Limb (tissue), 2 donors: ENCODE measurements around the gene RNU6-8.

ENCODE experiments used
- DNase-seq, 2 donors: peaks; one replicate each; pipeline ENCODE4 v3.0.0-alpha.2; 2016; ENCODE audit errors: extremely low spot score in 2 of 2

RNU6-8 gene

DNA sequence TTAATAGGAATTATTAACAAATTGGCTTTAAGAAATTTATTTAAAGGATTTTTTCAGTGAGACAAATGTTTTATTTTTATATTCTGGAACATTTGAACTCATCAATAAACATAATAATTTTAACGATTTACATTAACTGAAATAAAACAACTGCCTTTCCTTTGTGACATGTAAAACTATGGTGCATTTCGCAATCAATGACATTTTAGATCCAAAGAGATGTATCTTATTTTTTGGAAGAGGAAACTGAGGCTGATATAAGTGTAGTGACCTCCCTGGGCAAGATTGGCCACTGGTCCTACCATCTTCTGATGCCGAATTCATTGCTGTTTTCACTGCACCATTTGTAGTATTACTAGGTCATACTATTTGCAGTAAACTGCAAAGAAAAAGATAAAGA lies 2.5 kb upstream of the RNU6-8 start:
- DNase-seq = no peak

DNA sequence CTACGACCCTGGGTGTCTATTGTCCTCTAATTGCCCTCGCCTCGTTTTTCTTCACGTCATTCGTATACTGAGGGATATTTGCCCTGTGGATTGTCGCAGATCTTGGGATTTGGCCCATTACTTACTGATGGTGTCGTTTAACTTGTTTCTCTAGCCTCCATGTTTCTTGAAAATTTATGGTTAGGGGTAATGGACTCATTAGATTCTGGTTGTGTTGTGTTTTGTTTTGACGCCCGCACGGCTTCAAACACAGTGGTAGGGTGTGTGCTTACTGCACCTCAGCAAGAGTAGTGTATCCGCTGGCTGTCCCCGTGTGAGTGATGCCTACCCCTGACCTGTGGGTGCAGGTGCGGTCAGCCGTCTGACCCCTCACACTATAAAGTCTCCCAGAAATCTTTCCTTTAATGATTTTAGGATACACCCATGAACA lies 874 bp upstream of the RNU6-8 start:
- peak in 1 of 2 donors; percentile 43 for DNase-seq

DNA sequence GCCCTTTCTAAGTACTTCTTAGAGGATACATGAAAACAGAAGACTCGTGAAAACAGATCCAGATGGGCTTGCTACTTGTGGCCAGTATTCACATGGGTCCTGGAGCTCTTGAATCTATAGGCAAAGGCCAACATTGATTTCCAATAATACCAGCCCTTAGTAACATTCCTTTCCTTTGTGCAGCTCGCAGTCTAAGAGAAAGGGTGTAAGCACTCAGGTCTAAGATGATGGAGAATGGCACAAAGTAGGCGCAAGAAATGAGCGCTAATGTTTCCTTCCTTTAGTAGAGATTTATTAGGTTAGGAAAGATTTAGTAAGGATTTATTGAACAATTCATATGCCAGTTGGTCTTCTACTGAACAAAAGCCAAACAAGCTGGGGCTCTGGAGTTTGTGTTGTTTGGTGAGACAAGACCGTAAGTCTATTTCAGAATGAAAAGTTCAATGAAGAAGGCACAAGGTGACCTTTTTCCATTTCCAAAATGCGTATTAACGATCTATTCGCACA lies 525 bp downstream of the RNU6-8 start:
- DNase-seq = peak; percentile 31 to 45

DNA sequence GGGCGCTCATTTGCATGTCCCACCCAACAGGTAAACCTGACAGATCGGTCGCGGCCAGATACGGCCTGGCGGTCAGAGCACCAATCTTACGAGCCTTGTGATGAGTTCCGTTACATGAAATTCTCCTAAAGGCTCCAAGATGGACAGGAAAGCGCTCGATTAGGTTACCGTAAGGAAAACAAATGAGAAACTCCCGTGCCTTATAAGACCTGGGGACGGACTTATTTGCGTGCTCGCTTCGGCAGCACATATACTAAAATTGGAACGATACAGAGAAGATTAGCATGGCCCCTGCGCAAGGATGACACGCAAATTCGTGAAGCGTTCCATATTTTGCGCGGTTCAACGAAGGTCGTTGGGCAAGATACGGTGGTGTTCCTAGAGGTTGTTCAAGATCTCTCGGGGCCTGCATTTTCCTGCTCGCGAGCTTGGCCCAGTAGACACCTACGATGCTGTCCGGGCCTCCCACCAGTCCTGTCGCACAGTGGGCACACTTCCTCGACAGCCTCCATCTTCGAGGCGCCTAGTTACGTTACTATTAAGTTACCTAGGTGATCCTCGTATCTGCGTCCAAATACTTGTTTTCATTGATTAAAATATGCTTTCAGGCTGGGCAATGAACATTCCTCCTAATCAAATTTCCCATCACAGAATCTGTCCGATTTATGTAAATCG lies 1.1 kb downstream of the RNU6-8 start, which contains the start of gene RNU6-7:
TSS of gene RNU6-7 (plus strand) at position 230 of the 675 bp plus-strand sequence.
- peak in 1 of 2 donors; percentile 76 for DNase-seq

DNA sequence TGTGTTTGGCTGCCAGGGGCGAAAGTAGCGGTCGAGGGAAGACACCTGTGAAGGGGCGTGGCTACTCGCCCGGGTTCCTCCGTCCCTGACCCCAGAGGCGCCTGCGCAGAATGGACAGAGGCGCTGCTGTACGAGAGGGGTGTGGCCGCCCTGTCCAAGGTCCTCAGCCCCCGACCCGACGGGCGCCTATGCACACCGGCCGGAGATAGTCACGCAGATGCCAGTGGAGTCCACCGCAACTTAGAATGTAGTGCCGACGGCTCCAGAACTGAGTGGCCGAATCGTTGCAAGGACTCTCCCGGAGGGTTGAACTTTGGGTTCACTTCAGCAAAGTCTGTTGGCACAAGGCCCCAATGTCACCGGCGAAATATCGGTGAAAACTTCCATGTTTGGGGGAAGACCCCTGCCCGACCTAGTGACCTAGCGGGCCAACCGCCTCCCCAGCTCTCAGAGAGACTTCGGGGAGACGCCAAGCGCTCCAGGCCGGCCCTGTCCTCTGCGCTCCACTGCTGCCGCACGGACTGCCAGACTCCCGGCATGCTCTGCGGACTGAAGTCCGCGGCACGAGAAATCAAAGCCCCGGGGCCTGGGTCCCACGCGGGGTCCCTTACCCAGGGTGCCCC lies 1.8 kb downstream of the RNU6-8 start:
- peak; percentile 77 to 90 for DNase-seq

DNA sequence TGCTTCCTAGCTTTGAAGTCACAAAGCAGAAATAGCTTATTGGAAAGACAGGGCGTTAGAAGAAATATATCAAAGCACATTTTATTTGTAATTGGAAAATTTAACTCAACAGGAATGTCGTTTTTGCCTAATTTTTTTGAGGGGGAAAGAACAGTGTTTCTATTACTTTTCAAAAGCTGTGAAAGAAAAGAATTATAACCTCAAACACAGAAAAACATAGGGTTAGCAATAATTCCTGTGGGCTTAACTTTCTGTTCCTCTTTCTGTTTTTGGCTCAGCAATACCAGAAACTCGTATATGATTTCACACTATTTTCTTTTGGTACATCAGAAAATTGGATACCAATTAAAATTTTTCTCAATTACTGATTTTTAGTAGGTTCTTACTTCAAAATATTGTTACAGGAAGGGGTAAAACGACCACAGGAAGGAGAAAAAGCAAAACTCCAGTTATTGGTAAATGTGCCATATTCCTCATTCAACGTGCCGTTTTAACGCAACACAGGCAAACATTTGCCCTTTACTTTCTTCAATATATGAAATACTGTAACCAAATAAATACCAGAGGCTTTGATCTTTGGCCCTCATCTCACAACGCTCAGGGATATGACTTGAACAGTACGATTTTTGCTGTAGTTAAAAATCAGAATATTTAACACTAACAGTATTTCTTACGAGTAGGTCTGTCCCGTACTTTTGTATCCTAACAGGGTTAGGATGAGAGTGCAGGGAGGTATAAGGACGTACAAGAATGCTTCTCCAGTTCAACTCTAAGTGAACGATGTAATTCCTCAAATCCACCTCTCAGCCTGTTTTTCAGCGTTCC lies 2.5 kb downstream of the RNU6-8 start:
- DNase-seq = no peak

DNA sequence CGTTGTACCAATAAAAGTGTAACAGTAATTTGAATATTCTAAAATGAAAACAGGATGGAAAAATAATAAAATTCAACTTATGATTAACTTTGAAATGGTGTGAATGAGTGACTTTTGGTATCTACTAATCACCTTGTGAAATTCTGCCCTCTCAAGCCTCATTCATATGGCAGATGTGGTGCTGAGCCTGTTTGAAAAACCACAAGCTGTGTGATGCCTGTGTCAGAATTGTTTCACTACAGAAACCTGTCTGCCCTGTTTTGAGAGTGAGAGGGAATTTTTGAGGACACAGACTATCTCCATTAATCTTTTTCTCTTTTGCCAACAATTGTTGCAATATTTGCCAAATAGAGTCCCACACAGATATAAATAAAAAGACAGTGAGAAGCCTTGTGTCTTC lies 5.2 kb downstream of the RNU6-8 start:
- no peak for DNase-seq

DNA sequence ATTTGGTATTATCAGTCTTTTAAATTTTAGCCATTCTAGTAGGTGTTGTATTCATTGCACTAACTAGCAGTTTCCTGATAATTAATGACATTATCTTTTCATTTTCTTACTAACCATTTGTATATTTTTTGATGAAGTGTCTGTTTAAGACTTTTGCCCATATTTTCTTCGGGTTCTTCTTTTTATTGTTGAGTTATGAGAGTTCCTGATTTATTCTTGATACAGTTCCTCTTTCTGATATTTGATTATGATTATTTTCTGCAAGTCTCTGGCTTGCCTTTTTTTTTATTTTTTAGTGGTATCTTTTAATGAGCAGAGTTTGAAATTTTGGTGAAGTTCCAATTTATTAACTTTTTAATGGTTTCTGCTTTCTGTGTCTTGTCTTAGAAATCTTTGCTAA lies 7.4 kb downstream of the RNU6-8 start:
- DNase-seq = no peak

DNA sequence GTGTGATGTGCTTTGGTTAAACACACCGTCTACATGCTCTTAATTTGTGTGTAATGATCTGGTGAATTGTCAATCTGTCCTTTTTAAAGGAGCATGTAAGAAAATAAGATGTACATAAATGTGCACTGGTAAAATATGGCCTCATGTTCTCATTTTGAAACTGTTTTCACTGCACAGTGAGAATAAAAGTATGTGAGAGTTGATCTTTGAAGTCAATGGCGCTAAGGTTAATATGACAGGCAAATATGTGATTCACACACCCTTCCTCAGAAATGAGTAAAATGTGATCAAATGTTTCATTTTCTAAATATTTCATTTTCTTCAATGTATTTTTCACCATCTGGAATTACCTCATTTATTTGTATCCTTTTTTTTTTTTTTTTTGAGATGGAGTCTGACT lies 9.5 kb downstream of the RNU6-8 start:
- DNase-seq = no peak

DNA sequence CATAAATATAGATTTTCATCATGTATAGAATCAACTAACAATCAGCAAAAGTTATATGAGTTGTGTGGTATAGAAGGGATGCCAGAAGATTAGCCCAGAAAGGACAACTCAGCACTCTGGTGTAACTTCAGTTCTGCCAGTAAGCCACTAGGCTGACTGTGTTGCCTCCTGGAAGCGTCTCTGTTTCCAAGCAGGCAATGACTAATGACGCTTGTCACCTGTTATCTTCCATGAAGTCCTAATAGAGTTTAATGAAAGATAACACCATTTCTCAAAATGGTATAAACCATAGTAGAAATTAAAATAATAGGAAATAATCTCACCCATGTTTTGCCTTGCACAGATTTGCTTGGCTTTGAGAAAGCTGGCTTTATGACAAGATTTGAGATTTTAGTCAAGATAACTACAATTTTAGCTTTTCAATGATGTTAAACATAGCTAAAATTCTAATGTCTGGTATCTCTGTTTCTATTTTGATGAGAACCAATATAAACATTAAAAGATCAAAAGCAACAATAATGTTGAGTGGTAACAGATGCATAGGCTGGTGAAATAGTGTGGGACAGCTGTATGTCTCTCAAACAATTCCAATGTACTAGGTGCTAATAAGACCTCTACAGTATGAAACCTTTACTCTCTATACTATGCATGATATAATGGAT lies 10.2 kb downstream of the RNU6-8 start:
- DNase-seq = no peak

DNA sequence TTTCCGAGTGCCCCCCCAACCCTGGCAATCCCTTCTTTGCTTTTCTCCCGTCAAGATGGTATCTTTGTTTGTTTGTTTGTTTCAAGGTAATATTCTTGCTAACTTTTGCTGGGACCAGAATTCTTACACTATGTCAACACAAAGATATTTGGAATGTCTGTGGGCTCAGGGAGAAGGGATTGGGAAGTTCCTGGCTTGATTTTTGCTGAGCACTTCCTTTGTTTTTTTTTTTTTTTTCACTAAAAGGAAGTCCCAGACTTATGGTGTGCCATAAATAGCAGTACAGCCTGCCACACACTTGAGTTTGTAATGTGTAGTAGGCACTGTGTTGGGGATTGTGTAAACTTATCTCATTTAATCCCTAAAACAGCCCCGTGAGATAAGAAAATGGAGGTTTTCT lies 12.4 kb downstream of the RNU6-8 start:
- peak in 1 of 2 donors; percentile 4 for DNase-seq

DNA sequence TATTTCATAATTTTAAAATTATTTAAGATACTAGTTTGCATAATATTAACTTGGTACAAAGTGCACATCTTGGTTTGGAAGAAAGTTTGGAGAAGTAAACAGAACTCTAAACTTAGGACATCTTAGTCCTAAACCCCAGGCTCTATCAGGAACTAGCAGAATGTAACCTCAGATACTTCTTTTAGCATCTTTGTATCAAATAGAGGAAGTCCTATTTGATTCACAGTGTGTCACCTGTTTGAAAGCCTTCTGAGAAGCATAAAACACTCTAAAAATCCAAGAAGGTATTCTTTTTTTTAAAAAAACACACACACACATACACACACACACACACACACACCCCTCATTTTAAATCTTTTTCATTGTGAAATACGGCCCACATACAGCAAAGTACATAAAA lies 13.3 kb downstream of the RNU6-8 start:
- no peak for DNase-seq

DNA sequence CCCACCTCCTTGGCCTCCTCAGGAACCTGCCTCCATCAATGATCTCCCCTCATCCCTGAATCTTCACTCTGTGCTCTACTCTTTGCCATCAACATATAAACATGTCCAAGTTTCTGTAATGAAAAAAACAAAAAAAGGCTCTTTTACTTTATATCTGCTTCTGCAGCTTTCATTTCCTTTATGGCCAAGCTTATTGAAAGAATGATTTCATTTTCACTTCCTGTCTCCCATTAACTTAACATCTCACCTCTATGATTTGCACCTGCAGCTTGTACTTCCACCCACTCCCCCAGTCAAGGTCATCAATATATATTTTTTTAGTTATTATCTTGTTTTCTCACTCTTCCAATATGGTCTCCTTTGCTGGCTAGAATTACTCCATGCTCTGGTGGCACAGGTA lies 16.8 kb downstream of the RNU6-8 start:
- DNase-seq = no peak

DNA sequence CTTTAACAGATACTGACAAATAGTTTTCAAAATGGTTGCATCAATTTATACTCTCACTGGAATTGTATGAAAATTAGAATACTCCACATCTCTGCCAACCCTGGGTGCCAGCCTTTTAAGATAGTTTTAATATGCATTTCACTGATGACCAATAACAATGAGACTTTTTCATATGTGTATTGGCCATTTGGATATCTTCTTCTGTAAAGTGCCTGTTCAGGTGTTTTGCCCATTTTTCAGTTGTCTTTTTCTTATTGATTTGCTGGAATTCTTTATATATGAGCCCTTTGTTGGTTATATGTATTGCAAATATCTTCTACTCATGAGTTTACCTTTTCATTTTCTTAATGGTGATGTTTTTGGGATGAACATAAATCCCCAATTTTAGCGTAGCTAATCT lies 18.0 kb downstream of the RNU6-8 start:
- DNase-seq = no peak

DNA sequence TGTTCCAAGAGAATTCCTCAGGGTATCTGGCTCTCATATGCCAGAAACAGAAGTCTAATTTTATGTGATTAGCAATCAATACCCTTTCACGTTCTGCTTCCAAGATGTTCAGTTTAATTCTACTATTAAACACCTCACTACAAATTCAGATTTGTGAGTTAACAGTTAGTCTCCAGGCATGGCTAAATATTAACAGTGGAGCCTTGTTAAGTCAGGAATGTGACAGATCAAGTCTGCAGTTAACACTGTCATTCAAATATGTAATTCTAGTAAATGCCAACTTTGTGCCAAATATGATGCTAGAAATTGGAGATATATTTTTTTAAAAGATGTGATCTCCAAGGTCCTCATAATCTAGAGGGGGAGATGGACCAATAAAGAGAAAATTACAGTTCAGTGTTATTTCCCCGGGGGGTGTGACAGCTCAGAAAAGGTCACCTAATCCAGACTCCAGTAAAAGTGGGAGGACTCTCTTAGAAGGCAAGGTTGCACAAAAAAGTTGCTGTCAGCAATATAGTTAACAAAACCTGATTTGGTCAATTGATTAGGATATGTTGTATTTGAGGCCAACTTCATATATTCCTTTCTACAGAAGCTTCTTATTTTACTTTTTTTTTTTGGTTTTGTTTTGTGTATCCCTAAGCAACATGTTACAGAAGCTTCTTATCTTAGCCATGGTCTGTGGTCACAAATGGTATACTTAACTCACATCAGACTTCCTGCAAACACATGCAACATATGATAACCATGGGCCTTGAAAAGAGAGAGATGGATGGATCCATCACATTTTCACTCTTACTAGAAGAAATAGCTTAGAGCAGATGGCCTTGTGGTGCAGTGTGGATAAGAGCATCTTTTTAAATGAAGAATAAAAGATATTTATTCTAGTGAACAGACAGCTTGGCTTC lies 19.7 kb downstream of the RNU6-8 start:
- no peak for DNase-seq

DNA sequence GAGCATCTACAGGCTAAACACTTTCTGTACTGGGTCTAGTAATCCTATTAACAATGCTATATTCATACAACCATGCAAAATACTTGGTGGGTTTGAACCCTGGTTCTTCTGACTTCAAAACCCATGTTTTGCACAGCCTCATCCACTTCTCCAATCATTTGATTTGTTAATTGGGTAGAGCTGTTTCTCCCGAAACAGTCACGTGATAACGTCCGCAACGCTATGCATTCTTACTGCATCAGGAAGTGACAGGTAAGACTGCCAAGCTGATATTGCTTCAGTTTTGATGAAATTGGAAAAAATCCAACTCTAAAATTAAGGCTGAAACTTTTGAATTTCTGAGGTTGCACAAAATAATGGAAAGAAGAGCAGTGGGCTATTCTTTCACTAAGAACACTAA lies 31.6 kb downstream of the RNU6-8 start:
- no peak for DNase-seq

DNA sequence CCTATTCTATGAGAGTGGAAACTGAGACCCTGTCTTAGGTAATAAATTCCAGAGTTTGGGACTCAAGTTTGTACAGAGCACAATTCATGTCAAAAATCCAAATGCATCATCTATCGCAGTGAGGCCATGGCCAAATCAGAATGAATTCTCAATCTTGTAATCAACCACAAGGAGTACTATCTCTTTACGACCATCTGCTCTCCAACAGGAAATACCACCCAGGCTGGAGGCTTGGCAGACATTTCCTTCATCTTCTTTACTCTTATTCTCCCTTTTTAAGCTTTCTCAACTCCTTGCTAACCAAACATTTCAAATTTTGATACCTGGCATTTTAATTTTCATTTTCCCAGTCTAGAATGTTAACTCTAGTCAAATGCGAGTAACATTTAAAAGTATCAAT lies 33.9 kb downstream of the RNU6-8 start:
- DNase-seq = no peak

DNA sequence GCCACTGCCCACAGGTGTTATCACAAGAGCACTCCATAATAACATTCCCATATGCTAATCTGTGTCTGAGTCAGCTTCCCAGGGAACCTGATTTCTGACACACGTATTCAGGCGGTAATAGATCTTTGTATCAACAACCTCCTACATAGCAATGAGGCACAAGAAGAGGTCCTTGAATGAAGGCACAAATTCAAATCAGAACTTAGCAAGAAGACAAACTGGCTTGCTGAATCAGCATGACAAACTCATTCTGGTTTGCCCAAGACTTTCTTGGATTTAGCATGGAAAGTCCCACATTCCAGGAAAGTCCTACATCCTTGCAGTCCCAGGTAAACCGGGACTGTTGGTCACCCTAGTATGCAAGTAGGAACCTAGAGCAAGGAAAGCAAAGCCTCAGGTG lies 35.2 kb downstream of the RNU6-8 start:
- no peak for DNase-seq

DNA sequence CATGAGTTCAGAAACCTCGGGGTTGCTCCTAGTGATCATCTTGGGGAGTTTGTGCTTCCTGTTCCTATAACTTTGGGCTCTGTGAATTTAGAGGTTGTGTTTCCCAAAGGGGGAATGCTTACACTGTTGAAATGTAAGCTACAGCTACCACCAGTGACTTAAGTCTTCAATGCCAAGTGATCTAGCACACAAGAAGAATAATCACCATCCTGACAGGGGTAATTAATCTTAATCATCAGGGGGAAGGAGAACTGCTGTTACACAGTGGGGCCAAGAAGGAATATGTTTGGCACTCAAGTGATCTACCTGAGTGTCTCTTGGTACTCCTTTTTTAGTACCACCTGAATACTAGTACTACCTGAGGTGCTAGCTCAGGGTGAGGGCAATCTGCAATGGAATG lies 36.1 kb downstream of the RNU6-8 start:
- DNase-seq = no peak

DNA sequence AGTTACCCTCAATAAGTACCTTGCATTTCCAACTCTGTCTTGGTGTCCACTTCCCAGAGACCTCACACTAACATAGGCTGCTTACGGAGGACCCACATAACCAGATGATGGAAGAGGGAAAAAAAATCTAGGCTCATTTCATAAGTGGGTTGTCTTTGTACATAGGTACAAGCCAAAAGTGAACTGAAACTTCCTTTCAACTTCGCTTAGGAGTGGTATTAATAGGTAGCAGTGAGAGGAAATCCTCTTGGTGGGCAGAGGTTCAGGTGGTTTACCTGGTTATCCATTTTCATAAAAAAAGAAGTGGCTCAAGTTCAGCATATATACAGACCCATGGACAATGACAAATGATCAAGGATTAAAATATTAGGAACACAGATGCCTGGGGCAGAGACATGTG lies 37.0 kb downstream of the RNU6-8 start:
- no peak for DNase-seq
